OCI-LY1 (cell line): Measurements from ENCODE around the gene S100A12.

ENCODE experiments used
- H2AFZ ChIP-seq: fragments of 200-600 bp; sonication (generic), shearing (Covaris generic); 2 replicates; pipeline ENCODE4 v1.6.0; 2014; ENCODE audit warnings: antibody characterized with exemption, mild to moderate bottlenecking, low read length
- H3F3A ChIP-seq: fragments of 200-600 bp; sonication (generic), shearing (Covaris generic); 2 replicates; pipeline ENCODE4 v1.6.0; 2014; ENCODE audit warnings: mild to moderate bottlenecking, antibody characterized with exemption, low read length, moderate library complexity; ENCODE audit not compliant: insufficient read depth
- H3K27ac ChIP-seq: fragments of 200-600 bp; sonication (generic); 2 replicates; pipeline ENCODE4 v1.5.1; 2014; ENCODE audit warnings: low read length, mixed run types, mild to moderate bottlenecking, low read depth; ENCODE audit not compliant: poor library complexity, severe bottlenecking
- H3K27me3 ChIP-seq: fragments of 200-600 bp; sonication (generic); 2 replicates; pipeline ENCODE4 v1.6.0; 2014; ENCODE audit warnings: antibody characterized with exemption, mild to moderate bottlenecking, low read length, moderate library complexity; ENCODE audit not compliant: insufficient read depth
- H3K36me3 ChIP-seq: fragments of 200-600 bp; sonication (generic); 2 replicates; pipeline ENCODE4 v1.6.1; 2014; ENCODE audit warnings: mild to moderate bottlenecking, antibody characterized with exemption, low read length, moderate library complexity, mixed read lengths; ENCODE audit not compliant: insufficient read depth
- H3K4me1 ChIP-seq: fragments of 200-600 bp; sonication (generic); 2 replicates; pipeline ENCODE4 v1.5.1; 2014; ENCODE audit warnings: mild to moderate bottlenecking, low read length, moderate library complexity; ENCODE audit not compliant: insufficient read depth, severe bottlenecking
- H3K4me2 ChIP-seq: fragments of 200-600 bp; sonication (generic), shearing (Covaris generic); 2 replicates; pipeline ENCODE4 v1.6.1; 2014; ENCODE audit warnings: low read length
- H3K4me3 ChIP-seq: fragments of 200-600 bp; sonication (generic); 2 replicates; pipeline ENCODE4 v1.5.1; 2014; ENCODE audit warnings: low read length, low read depth, mild to moderate bottlenecking, mixed read lengths; ENCODE audit not compliant: poor library complexity, severe bottlenecking
- H3K79me2 ChIP-seq: fragments of 200-600 bp; shearing (Covaris generic); 2 replicates; pipeline ENCODE4 v1.6.1; 2016; ENCODE audit warnings: mixed run types, low read length, mixed read lengths; ENCODE audit not compliant: insufficient read depth
- H3K9ac ChIP-seq: fragments of 200-600 bp; sonication (generic), shearing (Covaris generic); 2 replicates; pipeline ENCODE4 v1.6.1; 2014; ENCODE audit warnings: mild to moderate bottlenecking, low read length, mixed read lengths
- H3K9me2 ChIP-seq: fragments of 200-600 bp; sonication (generic), shearing (Covaris generic); 2 replicates; pipeline ENCODE4 v1.6.1; 2014; ENCODE audit warnings: low read depth, mild to moderate bottlenecking, low read length, mixed read lengths
- H3K9me3 ChIP-seq: fragments of 200-600 bp; shearing (Covaris generic); 2 replicates; pipeline ENCODE4 v1.6.1; 2014; ENCODE audit warnings: low read length, mixed read lengths
- H4K20me1 ChIP-seq: fragments of 200-600 bp; sonication (generic), shearing (Covaris generic); 2 replicates; pipeline ENCODE4 v1.6.0; 2016; ENCODE audit warnings: mild to moderate bottlenecking, low read length; ENCODE audit not compliant: insufficient read depth
- EZH2 ChIP-seq: fragments of 200-600 bp; sonication (generic), shearing (Covaris generic); IDR thresholded peaks from 2 replicates; pipeline ENCODE4 v1.8.0; 2017; ENCODE audit warnings: borderline replicate concordance, mixed run types, mild to moderate bottlenecking, antibody characterized with exemption, low read length, moderate library complexity, mixed read lengths
- TF ChIP-seq, protein P1 (sequence below): fragments of 200-600 bp; sonication (generic), shearing (Covaris generic); IDR thresholded peaks from 2 replicates; pipeline ENCODE4 v1.5.1; 2017; ENCODE audit warnings: mild to moderate bottlenecking, antibody characterized with exemption, low read length, moderate library complexity, mixed read lengths

The S100A12 gene

GRCh38 chr1:153389401-153389800 lies 14.0 kb upstream of the S100A12 start:
- Histone ChIP-seq H4K20me1 (no peaks in the 10 kb centered on the region), H2AFZ (no peak overlapping the region), H3K27ac (no peak overlapping the region), H3F3A (no peaks in the 10 kb centered on the region), H3K4me3 (no peak overlapping the region), H3K9me3 (no peaks in the 10 kb centered on the region), H3K36me3 (no peaks in the 10 kb centered on the region), H3K4me1 (no peaks in the 10 kb centered on the region), H3K79me2 (no peaks in the 10 kb centered on the region), H3K9me2 (no peaks in the 10 kb centered on the region), H3K4me2 (no peak overlapping the region), H3K9ac (no peak overlapping the region), H3K27me3 (no peaks in the 10 kb centered on the region)
- TF ChIP-seq, protein P1, sequence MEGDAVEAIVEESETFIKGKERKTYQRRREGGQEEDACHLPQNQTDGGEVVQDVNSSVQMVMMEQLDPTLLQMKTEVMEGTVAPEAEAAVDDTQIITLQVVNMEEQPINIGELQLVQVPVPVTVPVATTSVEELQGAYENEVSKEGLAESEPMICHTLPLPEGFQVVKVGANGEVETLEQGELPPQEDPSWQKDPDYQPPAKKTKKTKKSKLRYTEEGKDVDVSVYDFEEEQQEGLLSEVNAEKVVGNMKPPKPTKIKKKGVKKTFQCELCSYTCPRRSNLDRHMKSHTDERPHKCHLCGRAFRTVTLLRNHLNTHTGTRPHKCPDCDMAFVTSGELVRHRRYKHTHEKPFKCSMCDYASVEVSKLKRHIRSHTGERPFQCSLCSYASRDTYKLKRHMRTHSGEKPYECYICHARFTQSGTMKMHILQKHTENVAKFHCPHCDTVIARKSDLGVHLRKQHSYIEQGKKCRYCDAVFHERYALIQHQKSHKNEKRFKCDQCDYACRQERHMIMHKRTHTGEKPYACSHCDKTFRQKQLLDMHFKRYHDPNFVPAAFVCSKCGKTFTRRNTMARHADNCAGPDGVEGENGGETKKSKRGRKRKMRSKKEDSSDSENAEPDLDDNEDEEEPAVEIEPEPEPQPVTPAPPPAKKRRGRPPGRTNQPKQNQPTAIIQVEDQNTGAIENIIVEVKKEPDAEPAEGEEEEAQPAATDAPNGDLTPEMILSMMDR: no peak
- no peak for TF ChIP-seq EZH2

- TF ChIP-seq, protein P1: no peak
- no peak for TF ChIP-seq EZH2
- H4K20me1 ChIP-seq: no peaks in the 10 kb centered on the region
- no peak overlapping the region for H3K27ac ChIP-seq
- H3K9me3 ChIP-seq: no peaks in the 10 kb centered on the region
- H3F3A ChIP-seq: no peaks in the 10 kb centered on the region
- H3K9me2 ChIP-seq: no peaks in the 10 kb centered on the region
- H3K79me2 ChIP-seq: no peaks in the 10 kb centered on the region
- H3K36me3 ChIP-seq: no peaks in the 10 kb centered on the region
- H3K27me3 ChIP-seq: no peaks in the 10 kb centered on the region
- no peak overlapping the region for H3K4me3 ChIP-seq
- H2AFZ ChIP-seq: no peak overlapping the region
- no peak overlapping the region for H3K4me2 ChIP-seq
- no peak overlapping the region for H3K9ac ChIP-seq
- H3K4me1 ChIP-seq: no peaks in the 10 kb centered on the region
Observed at GRCh38 chr1:153387785-153388184, 12.4 kb upstream of the S100A12 start.

- Histone ChIP-seq H3K4me3 (no peak overlapping the region), H3K9me3 (no peaks in the 10 kb centered on the region), H4K20me1 (no peaks in the 10 kb centered on the region), H3K27ac (no peak overlapping the region), H2AFZ (no peak overlapping the region), H3K79me2 (no peaks in the 10 kb centered on the region), H3K36me3 (no peaks in the 10 kb centered on the region), H3F3A (no peaks in the 10 kb centered on the region), H3K4me2 (no peak overlapping the region), H3K27me3 (no peaks in the 10 kb centered on the region), H3K9ac (no peak overlapping the region), H3K9me2 (no peaks in the 10 kb centered on the region), H3K4me1 (no peaks in the 10 kb centered on the region)
- TF ChIP-seq, protein P1: no peak
- no peak for TF ChIP-seq EZH2
Observed at GRCh38 chr1:153387001-153387400, 11.6 kb upstream of the S100A12 start.
